Pancreas (tissue), 10 donors: ENCODE measurements around the gene TMPRSS15. TPM values are rescaled to one million over a fixed set of nuclear protein-coding genes. Genes with fewer than 3 reads are reported as not detected.

Source experiments
- ATAC-seq, 4 donors: fragments of 200-7000 bp; cut with Tn5 transposase; one replicate each; pipeline versions ENCODE4 v1.8.0 to v1.9.1; 2020; ENCODE audit warnings: mild to moderate bottlenecking in 4 of 4, moderate library complexity in 4 of 4
- DNase-seq, 6 donors: peaks; one replicate each; pipeline ENCODE4 v3.0.0-alpha.2; 2020
- FAIRE-seq: peaks from 2 replicates; lab custom pipeline; 2012; peaks lifted over from hg19 to GRCh38; lab: Jason Lieb, UNC
- H3K27ac ChIP-seq, 4 donors: fragments of 200-600 bp; sonication (generic); 1 replicate in 3 of 4; 2 replicates in 1 of 4; pipeline versions ENCODE4 v1.5.0 to v1.8.0; 2020
- H3K27me3 ChIP-seq, 4 donors: fragments of 200-600 bp; one replicate each; pipeline ENCODE4 v1.8.0; 2021
- H3K36me3 ChIP-seq, 3 donors: fragments of 200-600 bp; sonication (generic) in 1 of 3; one replicate each; pipeline versions ENCODE4 v1.5.0 to v1.8.0; 2020 to 2021
- H3K4me1 ChIP-seq, 3 donors: fragments of 200-600 bp; one replicate each; pipeline ENCODE4 v1.8.0; 2021
- H3K4me3 ChIP-seq, 4 donors: fragments of 200-600 bp; sonication (generic) in 2 of 4; one replicate each; pipeline versions ENCODE4 v1.5.0 to v1.8.0; 2020 to 2021
- H3K9me3 ChIP-seq, 4 donors: fragments of 200-600 bp; one replicate each; pipeline ENCODE4 v1.8.0; 2021
- WGBS, 2 donors: extraction: QIAGEN DNeasy Blood & Tissue Kit; methylation state at CpG; one replicate each; pipeline ENCODE4 v1.1.7; 2013; 5-methylcytosine and 5-hydroxymethylcytosine counted together
- intact Hi-C, 3 donors: fragments of 100-400 bp; cut with DNase I; formaldehyde crosslinking; loops; one replicate each; pipeline versions ENCODE4 v1.11.1 to v1.14.2; 2022
- polyA plus RNA-seq, 2 donors: library from polyadenylated mRNA; stranded (reverse); fragments of 200-250 nt; gene quantifications; one replicate each; pipeline ENCODE4 v1.2.3, GENCODE V29; 2013
- total RNA-seq, 6 donors: library from RNA; stranded (reverse); fragmentation: NEBNext Ultra II Directional in 4 of 6; extraction: Animal tissue kit (Norgen Biotek cat#: 25700) in 4 of 6; gene quantifications; one replicate each; pipeline versions ENCODE4 v1.2.1 to v1.2.4, GENCODE V29; 2021 to 2023
- TF ChIP-seq, protein P1 (sequence below), 4 donors: fragments of 200-600 bp; sonication (generic) in 3 of 4; IDR thresholded peaks; one replicate each; pipeline versions ENCODE4 v1.5.0 to v1.8.0; 2021; ENCODE audit warnings: antibody characterized with exemption in 4 of 4
- donor health status: healthy with polysubstance abuse.
- donor health status: DM: no; HTN: no; CAD: no; lungs with moderate emphysema.
- donor health status: DM: no; HTN: no; CAD: no.
- donor health status: control.
- donor health status: control.
- donor health status: Bipolar disorder and iron deficiency.
- donor health status: DM: yes; HTN: yes; CAD: no.
- donor health status: DM: no; HTN: no; CAD: no.
- donor health status: DM: no; HTN: no; CAD: no.
- donor health status: DM: yes; HTN: yes; CAD: no.

Gene TMPRSS15
- total and polyA plus RNA-seq, 8 donors, result not detected

DNA sequence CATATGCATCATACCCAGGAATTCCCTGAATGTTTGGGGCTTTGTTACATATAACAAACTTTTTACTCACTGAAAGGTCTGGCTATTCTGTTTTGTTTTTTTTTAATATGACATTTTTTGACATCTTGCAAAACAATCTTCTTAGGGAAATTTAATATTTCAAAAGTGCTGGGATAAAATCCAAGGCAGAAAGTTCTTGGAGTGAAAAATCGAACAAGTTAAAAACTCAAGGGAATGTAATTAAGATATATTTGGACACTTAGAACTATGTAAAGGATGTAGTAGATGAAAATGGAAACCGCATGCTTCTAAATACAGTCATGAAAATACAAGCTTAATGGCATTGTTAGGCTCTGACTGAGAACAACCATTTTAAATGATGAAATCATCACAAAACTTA is 150.4 kb downstream of the TMPRSS15 start:
- intact Hi-C loops, result no loop called here
- peaks cover 0 to 6% (median 0%) of the 10 kb centered on the region in 4 donors for H3K27me3 ChIP-seq
- FAIRE-seq, result no peak
- WGBS, 2 donors, result 61 to 67% methylated on average over 2 of the region's 2 CpGs
- H3K4me3 ChIP-seq, result no peak overlapping the region
- H3K27ac ChIP-seq, result no peak overlapping the region
- H3K4me1 ChIP-seq, result no peaks in the 10 kb centered on the region
- no peak for DNase-seq
- TF ChIP-seq, protein P1, sequence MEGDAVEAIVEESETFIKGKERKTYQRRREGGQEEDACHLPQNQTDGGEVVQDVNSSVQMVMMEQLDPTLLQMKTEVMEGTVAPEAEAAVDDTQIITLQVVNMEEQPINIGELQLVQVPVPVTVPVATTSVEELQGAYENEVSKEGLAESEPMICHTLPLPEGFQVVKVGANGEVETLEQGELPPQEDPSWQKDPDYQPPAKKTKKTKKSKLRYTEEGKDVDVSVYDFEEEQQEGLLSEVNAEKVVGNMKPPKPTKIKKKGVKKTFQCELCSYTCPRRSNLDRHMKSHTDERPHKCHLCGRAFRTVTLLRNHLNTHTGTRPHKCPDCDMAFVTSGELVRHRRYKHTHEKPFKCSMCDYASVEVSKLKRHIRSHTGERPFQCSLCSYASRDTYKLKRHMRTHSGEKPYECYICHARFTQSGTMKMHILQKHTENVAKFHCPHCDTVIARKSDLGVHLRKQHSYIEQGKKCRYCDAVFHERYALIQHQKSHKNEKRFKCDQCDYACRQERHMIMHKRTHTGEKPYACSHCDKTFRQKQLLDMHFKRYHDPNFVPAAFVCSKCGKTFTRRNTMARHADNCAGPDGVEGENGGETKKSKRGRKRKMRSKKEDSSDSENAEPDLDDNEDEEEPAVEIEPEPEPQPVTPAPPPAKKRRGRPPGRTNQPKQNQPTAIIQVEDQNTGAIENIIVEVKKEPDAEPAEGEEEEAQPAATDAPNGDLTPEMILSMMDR (IDR thresholded peaks at IDR 0.05), result no peak
- no peaks in the 10 kb centered on the region for H3K9me3 ChIP-seq
- H3K36me3 ChIP-seq, result no peaks in the 10 kb centered on the region
- no peak for ATAC-seq

DNA sequence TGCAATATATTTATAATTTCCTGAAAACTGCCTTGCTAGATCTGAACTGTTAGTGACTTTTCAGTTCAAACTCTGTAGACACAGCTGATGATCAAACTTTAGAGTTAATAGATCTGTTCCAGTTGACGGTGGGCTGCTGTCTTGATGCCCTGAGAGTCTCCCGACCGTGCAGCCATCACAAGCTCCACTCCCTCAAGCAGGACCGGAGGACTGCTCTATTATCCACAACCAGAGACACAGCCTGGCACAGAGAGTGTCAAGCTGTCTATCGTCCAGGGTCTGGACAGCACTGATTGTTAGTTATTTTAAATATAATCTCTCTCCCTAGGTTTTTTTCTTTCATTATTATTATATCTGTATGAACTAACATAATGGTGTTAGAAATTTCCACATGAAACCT is 150.9 kb downstream of the TMPRSS15 start:
- no peaks in the 10 kb centered on the region for H3K9me3 ChIP-seq
- no peak overlapping the region for H3K27ac ChIP-seq
- no peaks in the 10 kb centered on the region for H3K36me3 ChIP-seq
- intact Hi-C loops, result no loop called here
- TF ChIP-seq, protein P1 (IDR thresholded peaks at IDR 0.05), result no peak
- FAIRE-seq (no peak), ATAC-seq (no peak), DNase-seq (no peak)
- H3K4me1 ChIP-seq, result no peaks in the 10 kb centered on the region
- H3K4me3 ChIP-seq, result no peak overlapping the region
- peaks cover 0 to 6% (median 0%) of the 10 kb centered on the region in 4 donors for H3K27me3 ChIP-seq
- 43 to 49% methylated on average over 5 of the region's 5 CpGs for WGBS, 2 donors

- intact Hi-C loops, result no loop called here
- no peak overlapping the region for H3K4me3 ChIP-seq
- no peaks in the 10 kb centered on the region for H3K9me3 ChIP-seq
- 39 to 49% methylated on average over 4 of the region's 4 CpGs for WGBS, 2 donors
- no peaks in the 10 kb centered on the region for H3K4me1 ChIP-seq
- peaks cover 0 to 6% (median 0%) of the 10 kb centered on the region in 4 donors for H3K27me3 ChIP-seq
- TF ChIP-seq, protein P1 (IDR thresholded peaks at IDR 0.05), result no peak
- H3K36me3 ChIP-seq, result no peaks in the 10 kb centered on the region
- ATAC-seq (no peak), FAIRE-seq (no peak), DNase-seq (no peak)
- no peak overlapping the region for H3K27ac ChIP-seq
Measured at GRCh38 chr21:18252256-18252655, 151.3 kb downstream of the TMPRSS15 start.

DNA sequence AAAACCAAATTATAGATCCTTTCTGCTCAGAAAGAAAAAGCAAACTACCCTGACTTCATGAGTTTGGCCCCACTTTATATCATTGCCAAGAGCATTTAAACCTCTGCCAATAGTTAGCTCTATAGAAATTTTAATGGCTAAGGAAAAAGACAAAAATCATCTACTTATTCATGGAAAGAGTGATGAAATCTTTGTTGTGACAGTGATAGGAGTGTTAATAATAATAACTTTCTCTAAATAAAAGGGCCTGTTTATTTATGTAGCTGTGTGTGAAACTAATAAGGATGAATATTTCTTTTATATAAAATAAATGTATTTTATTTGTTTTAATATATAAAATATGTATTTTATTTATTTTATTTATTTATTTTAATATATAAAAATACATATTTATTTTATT is 152.5 kb downstream of the TMPRSS15 start:
- no peak for FAIRE-seq

DNA sequence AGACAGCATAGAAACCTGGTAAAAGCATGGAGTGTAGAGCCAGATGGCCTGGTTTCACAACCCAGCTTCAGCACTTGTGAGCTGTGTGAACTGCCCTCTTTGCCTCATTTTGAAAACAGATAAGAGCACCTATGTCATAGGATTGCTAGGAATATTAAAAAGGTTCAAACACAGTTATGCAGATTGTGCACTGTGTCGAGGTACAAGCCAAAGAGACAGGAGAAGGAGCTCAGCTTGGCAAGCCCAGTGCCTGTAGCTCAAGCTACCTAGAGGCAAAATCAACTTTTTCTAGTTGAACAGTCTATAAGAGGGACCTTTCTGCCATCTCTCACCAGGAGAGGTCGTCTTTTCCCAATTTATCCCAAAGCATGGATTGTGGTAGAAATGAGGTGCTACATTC is 153.9 kb downstream of the TMPRSS15 start:
- H3K27ac ChIP-seq, result no peak overlapping the region
- H3K9me3 ChIP-seq, result no peaks in the 10 kb centered on the region
- no peak for ATAC-seq
- TF ChIP-seq, protein P1 (IDR thresholded peaks at IDR 0.05), result no peak
- H3K36me3 ChIP-seq, result no peaks in the 10 kb centered on the region
- H3K4me1 ChIP-seq, result no peaks in the 10 kb centered on the region
- 31 to 40% methylated on average over 2 of the region's 2 CpGs for WGBS, 2 donors
- DNase-seq, result no peak
- no peak for FAIRE-seq
- H3K4me3 ChIP-seq, result no peak overlapping the region
- intact Hi-C loops, result no loop called here
- peaks cover 0 to 7% (median 0%) of the 10 kb centered on the region in 4 donors for H3K27me3 ChIP-seq

More for the DNA sequence above, 152.5 kb downstream of the TMPRSS15 start:
- TF ChIP-seq, protein P1 (IDR thresholded peaks at IDR 0.05), result no peak
- ATAC-seq, result no peak
- H3K9me3 ChIP-seq, result no peaks in the 10 kb centered on the region
- H3K36me3 ChIP-seq, result no peaks in the 10 kb centered on the region
- H3K4me1 ChIP-seq, result no peaks in the 10 kb centered on the region
- H3K27me3 ChIP-seq, result peaks cover 0 to 6% (median under 1%) of the 10 kb centered on the region in 4 donors
- intact Hi-C loops, result no loop called here
- DNase-seq, result no peak
- no peak overlapping the region for H3K4me3 ChIP-seq
- H3K27ac ChIP-seq, result no peak overlapping the region
